B cell (primary cell): Measurements from ENCODE around the gene TTC8. TPM values are rescaled to one million over a fixed set of nuclear protein-coding genes. Genes with fewer than 3 reads are reported as not detected.

Source experiments
- ATAC-seq: fragments of 200-7000 bp; cut with Tn5 transposase; one replicate; pipeline ENCODE4 v1.10.0; 2021; ENCODE audit warnings: low read depth, mild to moderate bottlenecking, moderate number of reproducible peaks, moderate library complexity
- CTCF ChIA-PET: fragments of 350-600 bp; sonication (Branson Sonifier 250); formaldehyde crosslinking; loops from one replicate; lab custom pipeline; 2021; ENCODE audit warnings: antibody characterized with exemption, inconsistent platforms; lab: Charles Lee
- POLR2A ChIA-PET: fragments of 350-600 bp; sonication (Branson Sonifier 250); formaldehyde crosslinking; loops from one replicate; lab custom pipeline; 2021; ENCODE audit warnings: antibody characterized with exemption; lab: Charles Lee
- DNase-seq: peaks from one replicate; pipeline ENCODE4 v3.0.0; 2013
- H2AFZ ChIP-seq: 2 replicates; pipeline ENCODE4 v1.6.1; 2012; ENCODE audit warnings: mild to moderate bottlenecking, low read depth, low read length; ENCODE audit not compliant: insufficient read depth, poor library complexity, severe bottlenecking
- H3K27ac ChIP-seq, 2 donors: 1 replicate in 1 of 2; 2 replicates in 1 of 2; pipeline ENCODE4 v1.5.1; 2012 to 2013; ENCODE audit warnings: low read length in 2 of 2, mild to moderate bottlenecking in 2 of 2, moderate library complexity in 1 of 2
- H3K27me3 ChIP-seq, 4 experiments: fragments of 200-600 bp in 1 of 4; sonication (generic) in 1 of 4; replicated peaks in 1 of 4; 1 replicate in 2 of 4; 2 replicates in 2 of 4; pipeline versions ENCODE4 v1.6.1 to v1.7.0; 2013 to 2016; ENCODE audit warnings: low read length in 3 of 4, mild to moderate bottlenecking in 2 of 4, mixed read lengths in 1 of 4, moderate library complexity in 1 of 4; ENCODE audit not compliant: insufficient read depth in 4 of 4, control insufficient read depth in 3 of 4; ENCODE audit errors: control extremely low read depth in 1 of 4
- H3K36me3 ChIP-seq, 2 experiments: replicated peaks in 1 of 2; 1 replicate in 1 of 2; 2 replicates in 1 of 2; pipeline versions ENCODE4 v1.6.1 to v1.7.1; 2013; ENCODE audit warnings: low read length in 1 of 2; ENCODE audit not compliant: insufficient read depth in 2 of 2, control insufficient read depth in 1 of 2; ENCODE audit errors: control extremely low read depth in 1 of 2, extremely low read depth in 1 of 2
- H3K4me1 ChIP-seq, 2 donors: fragments of 200-600 bp in 1 of 2; sonication (generic) in 1 of 2; 1 replicate in 1 of 2; 2 replicates in 1 of 2; pipeline versions ENCODE4 v1.5.1 to v1.6.1; 2013 to 2017; ENCODE audit warnings: low read length in 2 of 2; ENCODE audit not compliant: control insufficient read depth in 2 of 2, insufficient read depth in 2 of 2
- H3K4me2 ChIP-seq: replicated peaks from 2 replicates; pipeline ENCODE3; 2012; ENCODE audit warnings: mild to moderate bottlenecking, low read depth, low read length; ENCODE audit not compliant: poor library complexity, severe bottlenecking
- H3K4me3 ChIP-seq, 5 experiments: fragments of 200-600 bp in 1 of 5; sonication (generic) in 1 of 5; 1 replicate in 3 of 5; 2 replicates in 2 of 5; pipeline versions ENCODE4 v1.5.1 to v1.7.0; 2011 to 2016; ENCODE audit warnings: low read length in 4 of 5, mild to moderate bottlenecking in 4 of 5, low read depth in 2 of 5, control low read depth in 1 of 5, moderate library complexity in 1 of 5; ENCODE audit not compliant: insufficient read depth in 1 of 5; ENCODE audit errors: control extremely low read depth in 1 of 5, extremely low read depth in 1 of 5
- H3K79me2 ChIP-seq: fragments of 200-600 bp; sonication (generic); one replicate; pipeline ENCODE4 v1.6.0; 2016; ENCODE audit warnings: low read length; ENCODE audit not compliant: control insufficient read depth, insufficient read depth
- H3K9ac ChIP-seq: fragments of 200-600 bp; sonication (generic); 2 replicates; pipeline ENCODE4 v1.6.1; 2017; ENCODE audit warnings: mild to moderate bottlenecking, low read length, moderate library complexity
- H3K9me3 ChIP-seq, 3 donors: one replicate each; pipeline versions ENCODE4 v1.6.1 to v1.7.1; 2013; ENCODE audit warnings: low read length in 2 of 3; ENCODE audit not compliant: control insufficient read depth in 2 of 3, insufficient read depth in 1 of 3; ENCODE audit errors: control extremely low read depth in 1 of 3
- H4K20me1 ChIP-seq: 2 replicates; pipeline ENCODE4 v1.6.0; 2012; ENCODE audit warnings: mild to moderate bottlenecking, low read length; ENCODE audit not compliant: insufficient read depth, control insufficient read depth, poor library complexity, severe bottlenecking
- H3K27ac Mint-ChIP-seq: one replicate; pipeline ENCODE4 v1.8.0; 2021; ENCODE audit warnings: mixed read lengths
- H3K27me3 Mint-ChIP-seq: one replicate; pipeline ENCODE4 v1.8.0; 2021; ENCODE audit warnings: mixed read lengths
- H3K4me1 Mint-ChIP-seq: one replicate; pipeline ENCODE4 v1.8.0; 2021; ENCODE audit warnings: mixed read lengths
- H3K4me3 Mint-ChIP-seq: one replicate; pipeline ENCODE4 v1.8.0; 2021; ENCODE audit warnings: mixed read lengths
- H3K9me3 Mint-ChIP-seq: one replicate; pipeline ENCODE4 v1.8.0; 2022; ENCODE audit warnings: mixed read lengths; ENCODE audit not compliant: insufficient read depth
- CTCF ChIP-seq: fragments of 200-600 bp; IDR thresholded peaks from one replicate; pipeline ENCODE4 v1.8.0; 2022; ENCODE audit warnings: antibody characterized with exemption, mild to moderate bottlenecking
- EZH2 ChIP-seq: IDR thresholded peaks from 2 replicates; pipeline ENCODE4 v1.6.1; 2012; ENCODE audit warnings: borderline replicate concordance, low read depth, mild to moderate bottlenecking, moderate library complexity, low read length; ENCODE audit not compliant: insufficient read depth, poor library complexity, severe bottlenecking
- WGBS: methylation state at CpG from one replicate; pipeline ENCODE4 v1.1.5; 2013; ENCODE audit warnings: missing lambda C conversion rate; ENCODE audit not compliant: insufficient coverage; 5-methylcytosine and 5-hydroxymethylcytosine counted together
- intact Hi-C: fragments of 100-400 bp; cut with micrococcal nuclease; formaldehyde crosslinking; loops from one replicate; pipeline ENCODE4 v1.10.0; 2022
- polyA plus RNA-seq: library from polyadenylated mRNA; depleted of rRNA; stranded (reverse); fragments of >200 nt; gene quantifications from 2 replicates; pipeline ENCODE4 v1.2.3, GENCODE V29; 2012
- total RNA-seq, 2 donors: library from RNA; stranded (reverse); fragments of 120-200 nt in 1 of 2; gene quantifications; 1 replicate in 1 of 2; 2 replicates in 1 of 2; pipeline versions ENCODE4 v1.2.3 to v1.2.4, GENCODE V29; 2013 to 2022

TTC8 gene
- total and polyA plus RNA-seq, 2 donors (not counting 1 experiment from before 2014, with no cell fraction given) = 2.7 to 7.2 TPM

DNA sequence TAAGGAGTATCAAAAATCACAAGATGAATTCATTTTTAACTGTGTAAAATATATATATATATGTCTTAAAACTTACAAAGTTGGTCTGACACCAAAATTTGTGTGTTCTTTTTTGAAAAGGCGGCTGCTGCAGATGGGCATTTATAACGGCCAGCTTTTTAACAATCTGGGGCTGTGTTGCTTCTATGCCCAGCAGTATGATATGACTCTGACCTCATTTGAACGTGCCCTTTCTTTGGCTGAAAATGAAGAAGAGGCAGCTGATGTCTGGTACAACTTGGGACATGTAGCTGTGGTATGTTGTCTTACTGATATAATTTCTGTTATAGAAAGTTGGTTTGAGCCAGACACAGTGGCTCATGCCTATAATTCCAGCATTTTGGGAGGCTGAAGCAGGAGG is 47.0 kb downstream of the TTC8 start:
- no peak for DNase-seq
- no peak for TF ChIP-seq CTCF
- TF ChIP-seq EZH2 = no peak
- Histone ChIP-seq H3K4me1 (no peaks in the 10 kb centered on the region), H4K20me1 (no peaks in the 10 kb centered on the region), H3K4me2 (no peak overlapping the region), H3K27ac (no peak overlapping the region), H3K79me2 (no peaks in the 10 kb centered on the region), H3K36me3 (no peaks in the 10 kb centered on the region), H3K9ac (no peak overlapping the region), H3K27me3 (no peaks in the 10 kb centered on the region), H3K9me3 (no peaks in the 10 kb centered on the region), H3K4me3 (no peak overlapping the region), H2AFZ (no peak overlapping the region)
- Mint-ChIP-seq H3K4me3 (no peak overlapping the region), H3K4me1 (no peaks in the 10 kb centered on the region), H3K27me3 (no peaks in the 10 kb centered on the region), H3K9me3 (no peaks in the 10 kb centered on the region), H3K27ac (no peak overlapping the region)
- intact Hi-C loops = no loop called here
- ATAC-seq = no peak
- POLR2A ChIA-PET = no interaction called here
- CTCF ChIA-PET = interaction anchor here (6.6 kb wide), 1 partner anchor 204 kb away, joined by 77 read pairs; no protein-coding TSS in a partner anchor
- WGBS = 100% methylated on average over 3 of the region's 3 CpGs

GRCh38 chr14:88872976-88873375 is 48.5 kb downstream of the TTC8 start:
- intact Hi-C loops = no loop called here

More at GRCh38 chr14:88872976-88873375, 48.5 kb downstream of the TTC8 start:
- Mint-ChIP-seq H3K27ac (no peak overlapping the region), H3K9me3 (no peaks in the 10 kb centered on the region), H3K4me3 (no peak overlapping the region), H3K4me1 (no peaks in the 10 kb centered on the region), H3K27me3 (no peaks in the 10 kb centered on the region)
- H3K9ac ChIP-seq = no peak overlapping the region
- ChIA-PET CTCF (no interaction called here), POLR2A (no interaction called here)
- no peak overlapping the region for H3K27ac ChIP-seq
- ATAC-seq (no peak), DNase-seq (no peak)
- no peaks in the 10 kb centered on the region for H4K20me1 ChIP-seq
- H3K36me3 ChIP-seq = no peaks in the 10 kb centered on the region
- WGBS = 93% methylated on average over 3 of the region's 3 CpGs
- TF ChIP-seq EZH2 (no peak), CTCF (no peak)
- no peaks in the 10 kb centered on the region for H3K79me2 ChIP-seq
- no peaks in the 10 kb centered on the region for H3K9me3 ChIP-seq
- no peak overlapping the region for H3K4me2 ChIP-seq
- no peak overlapping the region for H2AFZ ChIP-seq
- H3K4me3 ChIP-seq = no peak overlapping the region
- no peaks in the 10 kb centered on the region for H3K27me3 ChIP-seq
- H3K4me1 ChIP-seq = no peaks in the 10 kb centered on the region
